GM12878 (cell line): ENCODE measurements around the gene KIAA0930. TPM values are rescaled to one million over a fixed set of nuclear protein-coding genes. Genes with fewer than 3 reads are reported as not detected.

Source experiments
- BMI1 ChIP-seq: fragments of 450-650 bp; IDR thresholded peaks from 2 replicates; pipeline ENCODE4 v1.6.1; 2016; ENCODE audit warnings: mild to moderate bottlenecking, moderate library complexity, borderline replicate concordance
- CBX5 ChIP-seq: sonication (generic); IDR thresholded peaks from 2 replicates; pipeline ENCODE4 v1.6.1; 2016; ENCODE audit warnings: low read depth, moderate library complexity, mild to moderate bottlenecking, inconsistent platforms
- E2F8 ChIP-seq: fragments of 450-650 bp; IDR thresholded peaks from 2 replicates; pipeline ENCODE4 v1.6.1; 2018; ENCODE audit warnings: mild to moderate bottlenecking, low read depth, moderate library complexity; ENCODE audit not compliant: partially characterized antibody
- EP300 ChIP-seq, 2 experiments: fragments of 150-350 bp in 1 of 2; IDR thresholded peaks; 2 replicates each; pipeline ENCODE4 v1.6.1; 2011 to 2012; ENCODE audit warnings: low read depth in 2 of 2, low read length in 2 of 2, borderline replicate concordance in 1 of 2, improper control_type of control experiment in 1 of 2, inconsistent platforms in 1 of 2; ENCODE audit not compliant: control insufficient read depth in 1 of 2
- IKZF1 ChIP-seq: fragments of 450-650 bp; conservative IDR thresholded peaks from 2 replicates; pipeline ENCODE4 v1.6.1; 2017; ENCODE audit warnings: antibody characterized with exemption, mild to moderate bottlenecking
- IRF4 ChIP-seq: IDR thresholded peaks from 2 replicates; pipeline ENCODE4 v1.6.1; 2011; ENCODE audit warnings: low read depth, low read length
- JUNB ChIP-seq: IDR thresholded peaks from 2 replicates; pipeline ENCODE4 v1.6.1; 2016; ENCODE audit warnings: antibody characterized with exemption, mild to moderate bottlenecking
- KAT2A ChIP-seq: conservative IDR thresholded peaks from 2 replicates; pipeline ENCODE4 v1.6.1; 2011; ENCODE audit warnings: low read depth, low read length; ENCODE audit not compliant: control insufficient read depth
- MAX ChIP-seq: IDR thresholded peaks from 2 replicates; pipeline ENCODE4 v1.6.1; 2012; ENCODE audit warnings: low read depth, low read length, improper control_type of control experiment
- MEF2B ChIP-seq: fragments of 450-650 bp; IDR thresholded peaks from 2 replicates; pipeline ENCODE4 v1.6.1; 2018; ENCODE audit warnings: mild to moderate bottlenecking, moderate library complexity; ENCODE audit not compliant: partially characterized antibody, poor library complexity, severe bottlenecking
- PKNOX1 ChIP-seq: fragments of 450-650 bp; IDR thresholded peaks from 2 replicates; pipeline ENCODE4 v1.6.1; 2016; ENCODE audit warnings: mild to moderate bottlenecking
- POLR2AphosphoS5 ChIP-seq: IDR thresholded peaks from 2 replicates; pipeline ENCODE4 v1.6.1; 2011; ENCODE audit warnings: mild to moderate bottlenecking, low read length, inconsistent platforms
- ZNF207 ChIP-seq: fragments of 450-650 bp; IDR thresholded peaks from 2 replicates; pipeline ENCODE4 v1.6.1; 2014; ENCODE audit warnings: antibody characterized with exemption, mild to moderate bottlenecking, borderline replicate concordance
- ZNF592 ChIP-seq: fragments of 450-650 bp; IDR thresholded peaks from 2 replicates; pipeline ENCODE4 v1.6.1; 2017; ENCODE audit warnings: mild to moderate bottlenecking, moderate library complexity
- polyA plus RNA-seq, 11 experiments: library from polyadenylated mRNA; depleted of rRNA in 4 of 11; unstranded in 6 of 11; stranded (reverse) in 5 of 11; fragments of >200 nt; fragmentation: Nextera tagmentation in 4 of 11; fragmentation: Illumina TruSeq in 1 of 11; extraction: Ambion mirVana in 4 of 11; extraction: Trizol in 1 of 11; gene quantifications; 1 replicate in 1 of 11; 2 replicates in 10 of 11; pipeline versions ENCODE4 v1.2.1 to v1.2.3, GENCODE V29; 2011 to 2016; ENCODE audit warnings: inconsistent platforms in 2 of 11, missing spikeins in 2 of 11, low read depth in 1 of 11
- total RNA-seq, 4 experiments: library from RNA; depleted of rRNA in 3 of 4; stranded (reverse); fragments of >200 nt in 3 of 4; fragmentation: Illumina TruSeq in 1 of 4; extraction: Trizol in 1 of 4; gene quantifications; 2 replicates each; pipeline versions ENCODE4 v1.2.1 to v1.2.3, GENCODE V29; 2013 to 2021

The KIAA0930 gene
- total and polyA plus RNA-seq, 10 of the 15 experiments (the other 5 are each of a cell fraction or from before 2014, with no cell fraction given) = 3.6 to 125 (median 46.3) TPM

- TF ChIP-seq E2F8 = no peak
- TF ChIP-seq POLR2AphosphoS5 = no peak
- no peak for TF ChIP-seq KAT2A
- TF ChIP-seq BMI1 = peak; percentile 41; the same call in 1 of the 2 replicates
- TF ChIP-seq MAX = no peak
- no peak for TF ChIP-seq ZNF207
- TF ChIP-seq CBX5 = no peak
- 0 out of 2 replicates have a peak, but pooled peaks have one; percentile 19 for TF ChIP-seq IKZF1
- 0 out of 2 replicates have a peak, but pooled peaks have one; percentile 23 for TF ChIP-seq JUNB
- no peak for TF ChIP-seq MEF2B
- no peak for TF ChIP-seq ZNF592
- TF ChIP-seq PKNOX1 = no peak
- TF ChIP-seq EP300 (IDR thresholded peaks at IDR 0.05; ENCODE audit: borderline replicate concordance in 1 of 2, control insufficient read depth in 1 of 2, low read depth in 2 of 2, low read length in 2 of 2) = no peak
- TF ChIP-seq IRF4 = peak; percentile 38; the same call in 1 of the 2 replicates
These were observed 31.5 kb downstream of the KIAA0930 start (continued) for GRCh38 chr22:45208993-45209838.
